ENCODE data around the gene FYB1. TPM values are rescaled to one million over a fixed set of nuclear protein-coding genes. Genes with fewer than 3 reads are reported as not detected.

FYB1 gene
- total and polyA plus RNA-seq, 2 of the 4 experiments (the other 2 are of a cell fraction), result not detected

- H2BK15ac ChIP-seq (ENCODE audit: low read depth, low read length), result no peak overlapping the region
- no peak overlapping the region for H3K4me3 ChIP-seq (ENCODE audit: insufficient read depth, low read depth, low read length)
- DNase-seq, result peak; percentile 43
- ChIA-PET POLR2A (ENCODE audit: unreplicated experiment) (no interaction called here), CTCF (no interaction called here)
- H4K8ac ChIP-seq (ENCODE audit: low read depth in 2 of 2, low read length in 2 of 2), result no peak overlapping the region
- H3K9ac ChIP-seq (ENCODE audit: low read depth, low read length), result no peak overlapping the region
- peaks cover 2% of the 10 kb centered on the region for H3K27me3 ChIP-seq (ENCODE audit: control insufficient read depth, insufficient read depth, low read length)
- no peak for ATAC-seq (ENCODE audit: low read depth)
- no peaks in the 10 kb centered on the region for H3K79me1 ChIP-seq (ENCODE audit: low read depth in 1 of 2, low read length in 2 of 2)
- H3K9me1 ChIP-seq (ENCODE audit: insufficient read depth, low read length), result no peaks in the 10 kb centered on the region
- BruUV-seq (replicated peaks), result no TSS peak
- no peak overlapping the region for H3K4me2 ChIP-seq (ENCODE audit: low read depth, low read length)
- H3K23ac ChIP-seq (ENCODE audit: low read depth, low read length), result no peak overlapping the region
- H2BK5ac ChIP-seq (ENCODE audit: low read depth, low read length, poor library complexity, severe bottlenecking), result no peak overlapping the region
- dilution Hi-C loops (cut with HindIII; ENCODE audit: low sequenced_read_pairs, unreplicated experiment) (no loop called here), in situ Hi-C loops (cut with MboI; ENCODE audit: low sequenced_read_pairs) (no loop called here), intact Hi-C loops (cut with micrococcal nuclease) (no loop called here)
- no peak overlapping the region for H3K4ac ChIP-seq (ENCODE audit: low read depth, low read length)
- no peaks in the 10 kb centered on the region for H3K9me3 ChIP-seq (ENCODE audit: control insufficient read depth, insufficient read depth, low read length)
- no peak overlapping the region for H3K18ac ChIP-seq (ENCODE audit: low read depth, low read length)
- H3K27ac ChIP-seq (ENCODE audit: insufficient read depth, low read length), result no peak overlapping the region
- no peak overlapping the region for H2AK9ac ChIP-seq (replicated peaks; ENCODE audit: low read depth, low read length, poor library complexity)
- TF ChIP-seq BHLHE40 (IDR thresholded peaks at IDR 0.05; ENCODE audit: low read depth, low read length), result no peak
- no peak for TF ChIP-seq MXI1 (IDR thresholded peaks at IDR 0.05; ENCODE audit: borderline replicate concordance, low read depth, low read length)
- TF ChIP-seq CTCF (conservative IDR thresholded peaks at IDR 0.05; ENCODE audit: low read depth, low read length), result no peak
- TF ChIP-seq MAFK (IDR thresholded peaks at IDR 0.05; ENCODE audit: low read depth, low read length), result no peak
- no peak for TF ChIP-seq RAD21 (IDR thresholded peaks at IDR 0.05; ENCODE audit: low read length)
- peak; percentile 21; the same call in 1 of the 2 replicates for TF ChIP-seq FOS (IDR thresholded peaks at IDR 0.05; ENCODE audit: low read depth, low read length)
- no peak for TF ChIP-seq MAZ (IDR thresholded peaks at IDR 0.05; ENCODE audit: borderline replicate concordance, low read depth, low read length)
- TF ChIP-seq CEBPB (IDR thresholded peaks at IDR 0.05; ENCODE audit: low read depth, low read length), result no peak
- no peak overlapping the region for H3K56ac ChIP-seq (ENCODE audit: extremely low read depth, insufficient read depth, low read length)
- H2AFZ ChIP-seq (replicated peaks; ENCODE audit: low read length, poor library complexity), result no peak overlapping the region
- H2BK120ac ChIP-seq (ENCODE audit: low read depth, low read length), result no peak overlapping the region
- no peaks in the 10 kb centered on the region for H4K20me1 ChIP-seq (ENCODE audit: insufficient read depth, low read length)
- no peak overlapping the region for H2BK20ac ChIP-seq (ENCODE audit: low read depth, low read length)
- H3K36me3 ChIP-seq (ENCODE audit: control insufficient read depth, insufficient read depth, low read length), result no peaks in the 10 kb centered on the region
- H3K14ac ChIP-seq (replicated peaks; ENCODE audit: low read depth, low read length), result no peak overlapping the region
- no peak overlapping the region for H2AK5ac ChIP-seq (ENCODE audit: low read depth, low read length)
- H4K91ac ChIP-seq (ENCODE audit: insufficient read depth, low read depth, low read length), result no peak overlapping the region
- no peaks in the 10 kb centered on the region for H3K4me1 ChIP-seq (ENCODE audit: control insufficient read depth, insufficient read depth, low read length)
- no peak overlapping the region for H4K5ac ChIP-seq (ENCODE audit: low read depth, low read length)
These were observed 33.8 kb upstream of the FYB1 start for GRCh38 chr5:39253196-39253595.
